RWPE2 (cell line): ENCODE measurements around the gene MAP3K8.

Experiments used
- ATAC-seq: fragments of 200-7000 bp; cut with Tn5 transposase; 3 replicates; pipeline ENCODE4 v1.9.1; 2021; ENCODE audit warnings: low read depth
- DNase-seq: peaks from one replicate; pipeline ENCODE4 v3.0.0-alpha.2; 2020; ENCODE audit warnings: low spot score
- H3K27ac ChIP-seq: fragments of 450-650 bp; 2 replicates; pipeline ENCODE4 v1.5.1; 2017; ENCODE audit warnings: mild to moderate bottlenecking; ENCODE audit not compliant: poor library complexity, severe bottlenecking
- H3K27me3 ChIP-seq: fragments of 250-450 bp; sonication (Bioruptor Pico); 2 replicates; pipeline ENCODE4 v1.5.1; 2021; ENCODE audit warnings: mild to moderate bottlenecking, moderate library complexity; ENCODE audit not compliant: insufficient read depth, poor library complexity, severe bottlenecking
- H3K36me3 ChIP-seq: fragments of 250-450 bp; sonication (Bioruptor Pico); 2 replicates; pipeline ENCODE4 v1.5.1; 2020; ENCODE audit warnings: low read depth, mild to moderate bottlenecking, moderate library complexity
- H3K4me1 ChIP-seq: fragments of 250-450 bp; sonication (Bioruptor Pico); 2 replicates; pipeline ENCODE4 v1.5.1; 2021; ENCODE audit warnings: mild to moderate bottlenecking, moderate library complexity; ENCODE audit not compliant: insufficient read depth, poor library complexity, severe bottlenecking
- H3K4me3 ChIP-seq: fragments of 250-450 bp; sonication (Bioruptor Pico); 2 replicates; pipeline ENCODE4 v1.5.1; 2021; ENCODE audit warnings: mild to moderate bottlenecking, moderate library complexity; ENCODE audit not compliant: severe bottlenecking
- H3K9me3 ChIP-seq: fragments of 250-450 bp; sonication (Bioruptor Pico); 2 replicates; pipeline ENCODE4 v1.5.1; 2021; ENCODE audit warnings: mild to moderate bottlenecking, moderate library complexity; ENCODE audit not compliant: severe bottlenecking
- TF ChIP-seq, protein P1 (sequence below): fragments of 450-650 bp; IDR thresholded peaks from one replicate; pipeline ENCODE4 v1.5.1; 2017; ENCODE audit warnings: mild to moderate bottlenecking, moderate library complexity; ENCODE audit not compliant: poor library complexity, severe bottlenecking

The MAP3K8 gene

DNA sequence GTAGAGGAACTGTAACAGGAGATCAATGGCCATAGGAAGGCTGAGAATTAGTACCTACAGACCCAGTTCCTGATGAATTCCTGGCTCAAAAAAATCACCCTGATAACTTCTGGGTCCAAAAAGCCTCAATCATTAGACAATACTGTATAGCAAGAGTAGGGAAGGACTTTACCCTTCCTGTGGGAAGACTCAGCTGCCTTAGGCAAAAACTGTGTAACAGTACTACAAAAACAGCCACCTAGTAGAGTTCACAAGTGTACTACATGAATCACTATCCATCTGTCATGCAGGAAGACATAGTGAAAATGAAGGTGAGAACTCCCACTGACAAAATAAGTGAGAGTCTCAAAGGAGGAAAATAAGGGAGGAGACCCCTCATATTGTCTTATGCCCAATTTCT lies 47.6 kb downstream of the MAP3K8 start:
- Histone ChIP-seq H3K36me3 (no peaks in the 10 kb centered on the region), H3K9me3 (no peaks in the 10 kb centered on the region), H3K4me1 (no peaks in the 10 kb centered on the region), H3K4me3 (no peak overlapping the region), H3K27ac (no peak overlapping the region), H3K27me3 (no peaks in the 10 kb centered on the region)
- DNase-seq (no peak), ATAC-seq (no peak)
- TF ChIP-seq, protein P1, sequence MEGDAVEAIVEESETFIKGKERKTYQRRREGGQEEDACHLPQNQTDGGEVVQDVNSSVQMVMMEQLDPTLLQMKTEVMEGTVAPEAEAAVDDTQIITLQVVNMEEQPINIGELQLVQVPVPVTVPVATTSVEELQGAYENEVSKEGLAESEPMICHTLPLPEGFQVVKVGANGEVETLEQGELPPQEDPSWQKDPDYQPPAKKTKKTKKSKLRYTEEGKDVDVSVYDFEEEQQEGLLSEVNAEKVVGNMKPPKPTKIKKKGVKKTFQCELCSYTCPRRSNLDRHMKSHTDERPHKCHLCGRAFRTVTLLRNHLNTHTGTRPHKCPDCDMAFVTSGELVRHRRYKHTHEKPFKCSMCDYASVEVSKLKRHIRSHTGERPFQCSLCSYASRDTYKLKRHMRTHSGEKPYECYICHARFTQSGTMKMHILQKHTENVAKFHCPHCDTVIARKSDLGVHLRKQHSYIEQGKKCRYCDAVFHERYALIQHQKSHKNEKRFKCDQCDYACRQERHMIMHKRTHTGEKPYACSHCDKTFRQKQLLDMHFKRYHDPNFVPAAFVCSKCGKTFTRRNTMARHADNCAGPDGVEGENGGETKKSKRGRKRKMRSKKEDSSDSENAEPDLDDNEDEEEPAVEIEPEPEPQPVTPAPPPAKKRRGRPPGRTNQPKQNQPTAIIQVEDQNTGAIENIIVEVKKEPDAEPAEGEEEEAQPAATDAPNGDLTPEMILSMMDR, result no peak

DNA sequence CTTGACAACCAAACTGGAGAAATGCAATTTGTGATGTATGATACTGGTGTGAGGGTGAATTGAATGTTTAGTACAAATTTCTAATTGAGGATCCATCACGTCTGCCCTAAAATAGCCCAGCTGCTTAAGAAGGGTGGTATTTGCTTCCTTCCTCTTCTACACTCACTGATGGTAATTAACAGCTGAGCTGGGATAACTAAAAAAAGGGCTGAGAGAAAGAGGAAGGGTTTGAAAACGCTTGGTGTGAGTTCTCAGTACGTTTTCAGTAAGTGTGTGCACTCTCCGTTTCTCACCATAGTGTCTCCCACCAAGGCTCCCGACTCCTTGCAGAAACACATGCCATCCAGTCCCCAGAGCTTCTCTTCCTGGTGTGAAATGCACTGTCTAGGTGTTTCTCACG lies 54.3 kb downstream of the MAP3K8 start:
- TF ChIP-seq, protein P1, result no peak
- H3K4me1 ChIP-seq, result peaks cover 5% of the 10 kb centered on the region

DNA sequence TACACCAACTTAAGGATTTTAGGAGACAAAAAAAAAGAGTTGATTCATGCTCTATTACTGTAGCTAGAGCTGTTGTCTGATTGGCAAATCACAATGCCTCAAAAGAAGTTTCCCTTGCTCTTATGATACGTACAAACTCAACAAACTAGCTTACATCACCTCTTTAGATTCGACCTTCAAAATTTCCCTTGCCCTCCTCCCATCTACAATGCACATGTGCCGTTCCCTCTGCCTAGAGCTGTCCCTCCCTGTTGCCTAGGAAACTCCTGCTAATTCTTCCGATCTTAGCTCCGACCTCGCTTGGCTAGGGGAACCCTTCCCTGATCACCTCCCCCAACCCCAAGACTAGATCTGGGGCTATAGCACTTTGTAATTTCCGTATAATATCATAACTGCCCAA lies 55.4 kb downstream of the MAP3K8 start:
- no peak for DNase-seq
- Histone ChIP-seq H3K9me3 (no peaks in the 10 kb centered on the region), H3K4me1 (peaks cover 5% of the 10 kb centered on the region), H3K36me3 (no peaks in the 10 kb centered on the region), H3K27me3 (no peaks in the 10 kb centered on the region), H3K27ac (no peak overlapping the region), H3K4me3 (no peak overlapping the region)
- no peak for ATAC-seq
- TF ChIP-seq, protein P1, result no peak

More for the DNA sequence above, 54.3 kb downstream of the MAP3K8 start:
- no peaks in the 10 kb centered on the region for H3K27me3 ChIP-seq
- no peak for ATAC-seq
- no peak overlapping the region for H3K4me3 ChIP-seq
- H3K27ac ChIP-seq, result no peak overlapping the region
- H3K36me3 ChIP-seq, result no peaks in the 10 kb centered on the region
- no peak for DNase-seq
- no peaks in the 10 kb centered on the region for H3K9me3 ChIP-seq

DNA sequence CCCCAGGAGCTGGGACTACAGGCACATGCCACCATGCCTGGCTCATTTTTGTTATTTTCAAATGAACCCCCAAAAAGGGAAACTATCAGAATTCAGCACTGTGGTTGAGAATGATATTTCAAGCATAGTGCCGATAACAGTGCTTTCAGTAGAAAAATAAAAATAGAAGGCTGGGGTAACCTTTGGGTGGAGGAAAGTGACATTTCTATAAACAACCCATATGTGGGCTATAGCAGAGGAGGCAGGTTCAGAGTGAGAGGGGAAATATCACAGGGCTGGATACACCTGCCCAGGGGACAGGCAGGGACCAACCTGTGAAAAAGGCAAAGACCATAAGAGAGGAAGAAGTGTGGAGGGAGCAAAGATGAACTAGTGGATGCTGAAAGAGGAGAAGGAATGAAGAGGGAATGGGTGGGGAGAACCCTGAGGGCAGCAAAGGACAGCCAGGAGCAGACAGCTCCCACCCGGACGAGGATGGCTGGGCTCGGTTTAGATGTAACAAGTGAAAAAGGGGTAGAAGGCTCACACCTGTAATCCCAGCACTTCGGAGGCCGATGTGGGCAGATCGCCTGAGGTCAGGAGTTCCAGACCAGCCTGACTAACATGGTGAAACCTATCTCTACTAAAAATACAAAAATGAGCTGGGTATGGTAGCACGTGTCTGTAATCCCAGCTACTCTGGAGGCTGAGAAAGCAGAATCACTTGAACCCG lies 56.5 kb downstream of the MAP3K8 start:
- TF ChIP-seq, protein P1, result no peak
- ATAC-seq (no peak), DNase-seq (no peak)
- Histone ChIP-seq H3K9me3 (no peaks in the 10 kb centered on the region), H3K27me3 (no peaks in the 10 kb centered on the region), H3K4me3 (no peak overlapping the region), H3K36me3 (no peaks in the 10 kb centered on the region), H3K4me1 (peaks cover 5% of the 10 kb centered on the region), H3K27ac (no peak overlapping the region)

DNA sequence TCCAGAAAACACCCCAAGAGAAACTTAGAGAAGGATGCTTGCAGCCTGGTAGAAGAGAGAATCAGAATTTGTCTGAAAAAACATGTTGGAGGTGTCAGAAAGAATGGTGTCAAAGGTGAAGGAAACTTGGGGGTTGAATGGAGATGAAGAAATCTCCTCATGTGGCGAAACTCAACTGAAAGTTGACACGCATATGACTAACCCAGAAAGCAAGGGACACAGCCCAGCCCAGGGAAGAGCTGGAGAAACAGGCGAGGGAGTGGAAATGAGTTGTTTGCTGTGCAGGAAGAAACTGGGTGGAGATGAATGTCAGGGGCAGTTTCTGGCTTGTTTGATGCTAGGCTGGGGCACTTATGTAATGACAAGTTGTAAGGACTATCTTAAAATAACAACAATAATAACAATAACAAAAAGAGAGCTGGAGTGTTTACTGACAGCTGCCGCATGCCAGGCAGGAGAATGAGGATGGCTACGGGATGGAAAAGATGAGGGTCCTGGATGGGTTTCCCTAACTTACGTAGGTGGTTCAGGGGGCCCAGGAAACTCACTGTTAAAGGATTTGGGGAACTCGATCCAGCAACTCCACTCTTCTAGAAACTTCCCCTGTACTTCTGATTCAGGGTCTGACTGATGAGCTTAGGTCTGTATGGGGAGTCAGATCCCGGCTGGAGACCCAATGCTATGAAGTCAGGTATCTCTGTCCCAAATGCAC lies 57.4 kb downstream of the MAP3K8 start:
- no peak overlapping the region for H3K27ac ChIP-seq
- no peaks in the 10 kb centered on the region for H3K36me3 ChIP-seq
- DNase-seq (no peak), ATAC-seq (peak; percentile 58; the same call in 2 of the 3 replicates)
- H3K4me1 ChIP-seq, result peaks cover 5% of the 10 kb centered on the region
- TF ChIP-seq, protein P1, result no peak
- H3K9me3 ChIP-seq, result no peaks in the 10 kb centered on the region
- H3K27me3 ChIP-seq, result no peaks in the 10 kb centered on the region
- no peak overlapping the region for H3K4me3 ChIP-seq
